Glomerular endothelial cell (primary cell): ENCODE measurements around the gene MYO3B. TPM values are rescaled to one million over a fixed set of nuclear protein-coding genes. Genes with fewer than 3 reads are reported as not detected.
"Not testable (repeated sequence)": the region's sequence is repeated elsewhere in the genome, so short reads cannot be mapped to it uniquely, and the experiment has no call there.

Experiments
- DNase-seq: peaks from one replicate; pipeline ENCODE4 v3.0.0-alpha.2; 2011; ENCODE audit warnings: low read depth, low spot score; ENCODE audit errors: extremely low read depth
- total RNA-seq: library from RNA; depleted of rRNA; stranded (reverse); fragments of >200 nt; gene quantifications from 2 replicates; pipeline ENCODE4 v1.2.3, GENCODE V29; 2015

Gene MYO3B
- total RNA-seq, 1 donor from 2014 or later, result not detected

DNA sequence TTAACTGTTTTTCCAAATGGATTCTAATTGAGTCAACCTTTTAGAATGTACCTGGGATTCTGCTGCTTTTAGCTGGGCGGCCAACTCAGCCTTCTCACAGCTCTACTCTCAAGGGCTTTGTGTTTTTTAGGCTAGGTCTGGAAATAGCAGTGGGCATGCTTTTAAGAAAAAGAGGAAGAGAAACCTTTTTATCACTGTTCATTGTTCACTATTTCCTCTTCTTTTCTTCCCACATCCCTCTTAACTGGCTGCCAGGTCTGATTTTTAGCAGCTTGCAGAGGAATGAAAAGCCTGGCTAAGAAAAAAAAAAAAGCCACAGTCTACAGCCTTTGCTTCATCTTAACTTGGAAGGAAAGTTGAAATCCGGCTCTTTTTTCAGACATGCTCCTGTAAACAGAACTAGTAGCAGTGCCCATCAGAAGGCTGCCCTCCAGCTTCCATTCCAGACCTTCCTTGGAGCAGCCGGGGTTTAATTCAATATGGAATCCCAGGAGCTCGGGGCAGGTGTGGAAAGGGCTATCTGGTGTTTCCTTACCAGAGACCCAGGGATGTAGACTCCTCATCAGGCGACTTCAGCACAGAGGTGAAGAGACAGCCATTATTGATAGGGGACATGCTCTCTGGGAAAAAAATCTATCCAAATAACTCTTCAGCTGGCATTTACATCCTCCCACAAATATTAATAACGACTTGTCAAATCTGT lies 230.7 kb downstream of the MYO3B start:
- no peak for DNase-seq

DNA sequence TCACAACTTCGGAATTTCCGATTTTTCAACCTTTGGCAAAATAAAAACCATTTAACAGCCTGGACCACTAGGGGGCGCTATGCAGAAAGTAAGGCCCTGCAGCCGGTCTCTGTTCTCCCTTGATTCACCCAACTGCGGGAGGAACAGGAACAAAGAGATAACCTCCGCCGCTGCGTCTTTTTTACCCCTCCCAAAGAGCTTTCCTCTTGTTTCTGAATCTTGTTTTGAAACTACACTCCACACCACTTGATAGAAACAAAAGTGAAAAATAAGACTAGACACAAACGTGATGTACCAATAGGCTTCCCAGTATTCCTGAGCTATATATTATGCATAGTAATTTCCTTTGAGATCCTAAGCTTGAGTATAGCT lies 231.2 kb downstream of the MYO3B start:
- peak; percentile 44 for DNase-seq

DNA sequence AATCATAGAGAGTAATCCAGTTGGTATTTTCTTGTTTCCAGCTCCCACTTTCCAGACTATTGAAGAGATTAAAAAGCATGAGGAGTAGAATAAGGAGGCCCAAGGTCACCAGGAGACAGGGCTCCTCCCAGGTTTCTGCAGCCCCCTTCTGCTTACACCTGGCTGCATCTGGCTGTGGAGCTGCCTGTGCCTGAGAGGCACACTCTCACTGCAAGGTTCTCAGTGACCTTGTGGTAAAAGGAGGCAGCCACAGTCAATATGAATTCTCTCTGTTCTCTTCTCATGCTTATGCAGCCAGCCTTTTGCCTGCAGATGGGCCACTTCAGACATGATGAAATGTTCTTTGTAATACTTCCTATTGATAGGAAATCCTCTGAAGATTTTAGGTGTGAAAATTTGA lies 233.7 kb downstream of the MYO3B start:
- DNase-seq, result no peak

DNA sequence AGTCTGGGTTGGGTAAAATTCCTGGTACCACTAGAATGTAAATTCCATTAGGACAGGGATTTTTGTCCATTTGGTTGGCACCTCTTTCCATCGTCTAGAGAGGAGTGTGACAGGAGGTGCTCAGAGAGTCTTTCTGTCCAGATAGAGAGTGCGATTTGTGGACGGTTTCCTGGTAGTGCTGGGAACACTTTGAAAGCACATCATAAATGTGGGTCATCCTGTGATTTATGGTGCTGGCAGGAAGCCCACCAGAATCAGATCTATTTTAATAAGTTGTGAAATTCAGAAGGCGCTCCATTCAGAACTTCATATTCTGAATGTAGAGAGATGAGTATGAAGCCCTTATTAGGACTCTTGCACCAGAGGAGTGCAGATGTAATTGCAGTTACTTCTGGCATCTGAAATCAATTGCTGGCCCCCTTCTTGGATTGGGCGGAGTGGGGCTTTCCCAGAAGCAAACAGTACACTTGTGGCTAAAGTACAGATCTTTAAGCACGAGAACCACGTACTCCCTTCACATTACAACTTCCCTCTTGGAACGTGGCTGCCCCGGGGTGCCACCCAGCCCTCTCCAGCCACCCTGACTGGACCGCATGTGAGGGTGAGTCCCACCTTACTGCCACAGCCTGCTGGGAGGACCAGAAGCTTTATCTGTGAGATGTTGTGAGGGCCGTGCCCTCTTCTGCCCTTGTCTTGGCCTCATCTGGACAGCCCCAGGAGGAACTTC lies 243.2 kb downstream of the MYO3B start:
- DNase-seq, result no peak

DNA sequence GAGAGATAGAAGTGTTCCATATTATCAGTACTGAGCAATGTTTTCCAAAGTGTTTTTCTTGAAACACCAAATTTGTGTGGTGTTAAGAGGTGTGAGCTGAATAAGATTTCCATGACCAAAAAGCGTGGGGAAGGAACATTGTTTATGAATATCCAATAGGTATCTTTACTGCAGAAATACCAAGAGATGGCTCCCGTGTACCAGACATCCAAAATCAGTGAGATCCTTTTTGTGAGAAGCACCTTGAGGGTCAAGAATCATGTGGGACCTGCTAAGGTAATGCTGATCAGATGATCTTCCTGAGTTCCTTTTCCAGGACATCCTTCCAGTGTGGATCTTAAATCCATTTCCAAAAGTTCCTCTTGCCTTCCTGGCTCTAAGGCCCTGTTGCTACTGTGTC lies 246.0 kb downstream of the MYO3B start:
- no peak for DNase-seq

DNA sequence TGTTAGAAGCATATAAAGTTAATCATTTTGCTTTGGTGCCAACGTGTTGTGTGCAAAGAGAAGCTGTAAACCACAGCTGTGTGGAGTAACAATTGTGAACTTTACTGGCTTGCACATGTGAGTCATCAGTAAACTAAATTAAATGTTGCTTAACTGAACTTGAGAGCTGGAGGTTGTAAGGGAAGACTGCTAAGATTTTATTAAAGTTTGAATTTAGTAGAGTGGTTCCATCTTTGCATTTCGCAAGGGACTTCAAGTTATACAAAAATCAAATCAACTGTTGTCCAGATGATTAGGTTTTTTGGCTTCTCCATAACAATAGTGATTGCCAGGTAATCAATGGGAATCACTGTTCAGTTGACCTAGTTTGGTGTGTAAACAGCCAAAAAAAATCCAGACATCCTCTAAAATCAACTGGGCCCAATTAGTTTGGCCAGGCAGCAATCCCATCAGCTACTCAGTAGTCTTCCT lies 247.4 kb downstream of the MYO3B start:
- DNase-seq, result no peak

DNA sequence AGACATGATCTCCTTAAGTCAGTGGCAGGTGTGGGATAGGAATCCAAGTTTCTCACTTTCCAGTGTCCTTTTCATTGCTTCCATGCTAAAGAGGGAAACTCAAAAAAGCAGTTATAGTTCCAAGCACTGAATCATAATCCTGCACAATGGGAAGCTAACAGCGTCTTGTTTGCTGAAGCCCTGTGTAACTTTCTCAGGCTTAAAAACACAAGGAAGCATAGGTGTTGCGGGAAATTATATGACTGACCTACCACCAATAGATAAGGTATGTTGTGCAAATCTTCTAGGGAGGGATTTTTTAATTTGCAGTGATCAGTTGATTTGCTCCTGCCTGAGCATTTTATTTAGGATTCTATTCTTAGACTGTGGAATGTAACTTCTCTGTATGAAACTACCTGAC lies 250.9 kb downstream of the MYO3B start:
- no peak for DNase-seq

DNA sequence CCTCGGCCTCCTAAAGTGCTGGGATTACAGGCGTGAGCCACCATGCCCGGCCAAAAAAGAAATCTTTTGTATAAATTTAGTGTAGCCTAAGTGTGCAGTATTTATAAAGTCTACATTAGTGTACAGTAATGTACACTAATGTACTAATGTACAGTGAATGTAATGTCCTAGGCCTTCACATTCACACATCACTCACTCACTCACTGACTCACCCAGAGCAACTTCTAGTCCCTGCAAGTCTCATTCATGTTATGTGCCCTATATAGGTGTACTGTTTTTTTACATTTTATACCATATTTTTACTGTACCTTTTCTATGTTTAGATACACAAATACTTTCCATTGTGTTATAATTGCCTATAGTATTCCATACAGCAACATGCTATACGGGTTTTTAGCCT lies 254.9 kb downstream of the MYO3B start:
- DNase-seq, result no peak

DNA sequence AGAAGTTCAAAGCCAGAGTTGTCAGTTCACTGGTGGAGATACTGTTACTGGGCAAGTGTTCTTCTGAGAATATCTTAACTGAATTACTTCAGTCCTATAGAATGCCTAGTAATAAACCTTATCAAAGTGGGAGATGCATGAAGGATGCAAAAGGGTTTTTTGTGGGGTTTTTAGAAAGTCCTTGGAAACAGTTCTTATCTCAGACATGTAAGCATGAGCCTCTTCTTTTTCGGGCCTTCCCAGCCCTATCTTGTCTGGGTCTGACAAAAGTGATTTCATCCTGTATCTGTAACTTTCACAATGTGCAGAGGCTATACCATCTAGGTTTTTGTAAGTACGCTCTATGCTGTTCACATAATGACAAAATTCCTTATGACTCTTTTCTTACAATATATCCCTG lies 255.5 kb downstream of the MYO3B start:
- DNase-seq, result no peak

DNA sequence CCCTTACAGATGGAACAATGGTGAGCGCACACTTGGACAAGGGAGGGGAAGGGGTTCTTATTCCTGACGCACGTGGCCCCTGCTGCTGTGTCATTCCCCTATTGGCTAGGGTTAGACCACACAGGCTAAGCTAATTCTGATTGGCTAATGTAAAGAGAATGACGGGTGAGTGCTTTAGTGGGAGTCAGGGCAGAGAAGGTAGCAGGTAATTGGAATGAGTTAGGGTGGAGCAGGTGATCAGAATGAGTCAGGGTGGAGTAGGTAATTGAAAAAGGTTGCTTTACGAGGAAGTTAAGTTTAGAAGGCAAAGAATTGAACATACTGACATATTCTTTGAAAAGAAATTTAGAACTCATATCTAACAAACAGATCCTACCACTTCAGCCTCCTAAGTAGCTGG lies 256.4 kb downstream of the MYO3B start:
- DNase-seq, result not testable (repeated sequence)

DNA sequence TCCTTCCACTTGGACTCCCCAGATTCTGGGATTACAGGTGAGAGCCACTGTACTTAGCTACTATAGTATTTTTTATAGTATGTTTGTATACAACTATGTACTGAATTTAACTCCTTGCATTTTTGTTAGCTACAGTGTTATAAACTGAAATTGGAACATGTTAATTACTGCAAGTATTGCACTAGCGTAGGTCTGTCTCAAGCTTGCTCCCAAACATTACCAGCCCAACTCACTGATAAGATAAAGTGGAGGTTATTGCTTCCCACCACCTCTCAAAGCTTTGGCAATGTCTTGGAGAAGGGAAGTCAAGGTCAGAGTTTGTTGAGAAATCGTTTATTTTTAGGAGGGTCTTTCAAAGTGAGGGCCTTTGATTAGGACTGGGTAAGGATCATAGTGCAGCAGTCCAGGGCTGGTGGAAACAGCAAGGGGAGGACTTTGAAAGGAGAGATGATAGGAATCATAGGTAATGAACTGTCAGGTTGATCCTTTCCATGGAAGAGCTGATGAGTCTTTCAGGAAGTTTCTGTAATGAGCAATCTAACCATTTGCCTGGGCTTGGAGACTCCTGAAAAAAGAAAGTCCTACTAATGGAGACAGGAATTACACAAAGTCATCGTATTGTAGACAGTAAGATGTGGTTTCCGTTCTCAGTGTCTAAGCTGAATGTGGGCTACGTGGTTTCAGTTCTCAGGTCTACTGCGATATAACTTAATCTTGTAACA lies 257.1 kb downstream of the MYO3B start:
- no peak for DNase-seq

DNA sequence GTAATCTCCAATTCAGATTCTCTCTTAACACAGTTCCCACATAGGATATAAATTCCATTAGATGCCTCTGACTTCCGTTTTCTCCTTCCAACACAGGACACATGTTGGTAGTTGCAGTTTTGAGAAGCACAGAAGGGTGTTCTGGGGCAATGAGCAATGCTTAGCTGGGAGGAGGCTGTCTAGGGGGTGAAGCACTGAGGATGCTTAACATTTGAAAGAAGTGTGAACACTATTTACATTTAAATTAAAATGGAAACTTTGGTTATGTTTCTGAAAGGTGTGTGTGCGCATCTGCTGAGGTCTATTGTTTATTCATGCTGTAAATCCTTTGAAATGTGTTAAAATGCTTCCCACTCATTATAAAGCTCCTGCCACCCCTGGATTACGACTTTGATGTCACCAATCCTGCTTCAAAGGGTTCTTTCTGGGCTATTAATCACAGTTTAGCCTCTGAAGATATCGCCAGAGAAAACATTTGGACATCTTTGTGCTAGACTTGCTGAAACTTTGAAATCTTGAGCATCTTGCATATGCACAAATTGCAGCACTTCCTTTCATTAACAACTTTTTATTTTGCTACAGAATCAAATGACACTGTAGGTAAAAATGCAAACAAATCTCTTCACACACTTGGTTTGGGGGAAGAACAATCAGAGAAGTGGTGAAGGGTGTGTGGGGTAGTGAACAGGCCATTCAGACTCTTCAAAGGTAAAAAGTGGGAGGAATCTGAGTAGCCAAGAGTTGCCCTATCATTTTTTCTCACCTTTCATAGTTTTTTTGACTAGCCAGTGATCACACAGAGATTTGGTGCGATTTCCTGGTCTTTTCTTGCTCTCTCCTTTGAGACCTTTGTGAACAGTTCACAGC lies 258.4 kb downstream of the MYO3B start:
- no peak for DNase-seq

DNA sequence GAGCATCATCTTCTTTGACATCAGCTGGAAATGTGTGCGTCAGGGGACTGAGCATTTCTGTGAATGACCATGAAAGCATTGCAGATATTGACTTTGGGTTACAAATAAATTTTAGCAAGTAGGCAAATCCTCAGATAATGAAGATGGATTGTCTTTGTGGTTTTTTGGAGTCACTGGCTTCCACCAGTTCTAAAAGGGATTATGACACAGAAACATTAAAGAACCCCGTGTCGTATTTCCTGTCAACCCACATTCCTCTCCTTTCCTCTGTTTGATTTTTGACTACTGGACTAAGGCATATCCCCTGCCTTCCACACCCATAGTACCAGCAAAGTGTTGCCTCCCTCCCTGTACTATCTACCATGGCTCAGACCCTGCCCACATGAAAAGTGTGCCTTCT lies 268.1 kb downstream of the MYO3B start:
- no peak for DNase-seq

DNA sequence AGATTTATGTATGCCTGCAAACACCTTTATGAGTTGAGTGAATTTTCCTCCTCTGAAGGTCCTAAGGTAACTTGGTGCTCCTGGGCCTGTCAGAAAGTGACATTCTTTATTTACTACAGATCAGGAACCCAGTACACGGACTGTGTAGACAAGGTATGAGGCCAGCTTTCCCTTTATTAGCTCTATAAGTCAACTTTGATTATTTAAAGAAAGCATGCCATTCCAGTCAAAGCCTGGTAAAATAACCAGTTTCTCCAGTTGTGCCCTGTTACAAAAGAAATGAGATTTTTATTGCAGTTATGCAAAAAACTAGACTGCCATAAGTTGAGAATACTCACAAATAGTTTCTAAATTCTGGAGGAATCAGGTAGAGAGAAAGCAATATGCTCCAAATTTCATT lies 271.1 kb downstream of the MYO3B start:
- no peak for DNase-seq

DNA sequence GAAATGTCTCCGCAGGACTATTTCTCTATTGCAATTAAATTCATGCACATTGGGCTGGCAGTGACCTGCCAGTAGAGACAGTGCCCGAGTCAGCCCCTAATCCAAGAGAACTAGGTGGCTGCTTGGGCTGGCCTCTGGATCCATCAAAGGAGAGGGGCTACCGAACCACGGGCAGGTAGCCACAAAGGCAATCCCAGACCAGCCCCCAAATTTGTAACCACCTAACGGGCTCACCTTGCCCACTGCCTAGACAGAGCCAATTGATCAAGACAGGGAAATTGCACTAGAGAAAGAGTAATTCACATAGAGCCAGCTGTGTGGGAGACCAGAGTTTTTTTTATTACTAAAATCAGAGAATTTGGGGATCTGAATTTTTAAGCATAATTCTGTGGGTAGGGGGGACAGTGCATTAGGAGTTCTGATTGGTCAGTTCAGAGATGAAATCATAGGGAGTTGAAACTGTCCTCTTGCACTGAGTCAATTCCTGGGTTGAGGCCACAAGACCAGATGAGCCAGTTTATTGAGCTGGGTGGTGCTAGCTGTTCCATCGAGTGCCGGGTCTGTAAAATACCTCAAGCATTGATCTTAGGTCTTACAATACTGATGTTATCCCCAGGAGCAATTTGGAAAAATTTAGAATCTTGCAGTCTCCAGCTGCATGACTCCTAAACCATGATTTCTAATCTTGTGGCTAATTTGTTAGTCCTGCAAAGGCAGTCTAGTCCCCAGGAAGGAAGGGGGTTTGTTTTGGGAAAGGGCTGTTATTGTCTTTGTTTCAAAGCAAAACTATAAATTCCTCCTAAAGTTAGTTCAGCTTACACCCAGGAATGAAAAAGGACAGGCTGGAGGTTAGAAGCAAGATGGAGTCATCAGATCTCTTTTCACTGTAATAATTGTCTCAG lies 276.8 kb downstream of the MYO3B start:
- DNase-seq, result no peak

DNA sequence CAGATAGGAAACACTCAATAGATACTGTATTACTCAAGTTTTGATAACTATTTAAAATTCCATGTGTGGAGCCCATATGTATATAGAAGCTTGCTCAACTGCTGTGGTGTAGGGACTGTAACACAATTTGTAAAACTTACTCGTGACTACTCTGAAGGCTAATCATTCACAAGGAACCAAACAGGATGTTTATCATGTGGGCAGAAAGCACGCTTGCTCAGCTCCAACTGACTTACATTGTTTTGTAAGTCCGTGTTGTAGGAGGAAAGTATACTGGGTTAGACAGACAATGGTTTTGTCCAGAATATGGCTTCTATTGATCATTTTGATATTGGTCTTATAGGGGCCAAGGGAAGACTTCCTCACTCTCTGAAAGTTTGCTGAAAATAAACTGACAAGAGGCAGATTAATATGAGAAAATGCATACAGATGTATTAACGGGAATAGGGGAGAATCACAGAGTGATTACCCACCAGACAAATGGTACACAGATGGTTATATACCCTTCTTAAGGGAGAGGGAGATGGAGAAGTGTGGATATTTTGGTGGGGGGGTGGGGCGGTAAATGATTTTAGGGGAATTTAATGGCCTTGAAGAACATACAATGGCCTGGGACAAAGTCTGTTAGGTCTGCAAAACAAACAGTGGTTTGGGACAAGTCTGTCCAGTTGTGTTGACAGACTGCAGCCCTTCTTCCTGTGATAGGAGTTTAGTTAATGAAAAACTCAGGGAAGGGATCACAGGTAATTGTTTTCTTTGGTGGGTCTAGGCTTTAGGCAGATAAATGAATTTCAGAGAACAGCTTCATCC lies 277.9 kb downstream of the MYO3B start:
- DNase-seq, result no peak

DNA sequence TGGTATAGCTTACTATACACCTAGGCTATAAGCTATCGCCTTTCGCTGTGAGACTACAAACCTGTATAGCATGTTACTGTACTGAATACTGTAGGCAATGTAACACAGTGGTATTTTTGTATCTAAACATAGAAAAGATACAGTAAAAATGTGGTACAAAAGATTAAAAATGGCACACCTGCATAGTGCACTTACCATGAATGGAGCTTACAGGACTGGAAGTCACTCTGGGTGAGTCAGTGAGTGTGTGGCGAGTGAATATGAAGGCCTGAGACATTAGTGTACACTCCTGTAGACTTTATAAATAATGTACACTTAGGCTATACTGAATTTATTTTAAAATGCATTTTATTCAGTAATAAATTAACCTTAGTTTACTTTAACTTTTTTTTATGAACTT lies 279.0 kb downstream of the MYO3B start:
- DNase-seq, result no peak

DNA sequence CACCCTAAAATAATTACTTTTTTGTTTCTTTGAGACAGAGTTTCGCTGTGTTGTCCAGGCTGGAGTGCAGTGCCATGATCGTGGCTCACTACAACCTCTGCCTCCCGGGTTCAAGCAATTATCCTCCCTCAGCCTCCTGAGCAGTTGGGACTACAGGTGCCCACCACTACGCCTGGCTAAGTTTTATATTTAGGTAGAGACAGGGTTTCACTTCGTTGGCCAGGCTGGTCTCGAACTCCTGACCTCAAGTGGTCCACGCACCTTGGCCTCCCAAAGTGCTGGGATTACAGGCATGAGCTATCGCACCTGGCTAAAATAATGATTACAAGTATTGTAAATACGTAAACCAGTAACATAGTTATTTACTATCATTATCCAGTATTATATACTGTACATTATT lies 279.8 kb downstream of the MYO3B start:
- no peak for DNase-seq

DNA sequence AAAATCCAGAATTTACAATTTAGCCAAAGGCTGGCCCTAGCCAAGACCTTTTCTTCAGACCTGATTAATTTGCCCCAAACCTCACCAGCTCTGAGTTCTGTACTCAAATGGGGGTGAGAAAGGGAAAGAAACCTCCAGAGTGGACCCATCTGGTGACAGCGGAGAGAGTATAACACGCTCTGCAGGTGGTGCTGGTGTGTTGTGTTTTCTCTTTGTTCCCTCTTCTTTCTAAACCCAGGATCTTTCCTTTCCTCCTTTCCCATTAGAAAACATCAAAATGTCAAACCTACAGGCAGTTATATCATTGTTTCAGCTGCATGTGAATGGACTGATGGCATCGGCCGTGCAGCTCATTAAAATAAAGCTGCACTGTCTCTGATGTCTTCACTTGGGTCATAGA lies 283.9 kb downstream of the MYO3B start:
- no peak for DNase-seq
